K562 (cell line): ENCODE measurements around the gene LEAP2. TPM values are rescaled to one million over a fixed set of nuclear protein-coding genes. Genes with fewer than 3 reads are reported as not detected.
A peak's percentile ranks its signal among the peaks of the same experiment; 100 is the strongest.

Source experiments
- ATAC-seq: fragments of 200-7000 bp; cut with Tn5 transposase; 3 replicates; pipeline ENCODE4 v1.9.1; 2020; ENCODE audit warnings: moderate library complexity
- BruUV-seq: library from RNA; stranded (reverse); fragments of 400-500 nt; replicated peaks from 2 replicates; lab custom pipeline; 2021; lab: Mats Ljungman, UMichigan
- CTCF ChIA-PET: fragments of 300-600 bp; formaldehyde crosslinking; extraction: SDS; loops from one replicate; lab custom pipeline; 2021; ENCODE audit warnings: low intra/inter-chr PET ratio; lab: Yijun Ruan, JAX
- POLR2A ChIA-PET: fragments of 300-600, 350-650 bp; sonication (Branson Sonifier 250); formaldehyde crosslinking; extraction: SDS; loops from one replicate; lab custom pipeline; 2021; ENCODE audit warnings: antibody characterized with exemption, inconsistent platforms; lab: Yijun Ruan, JAX
- DNase-seq, 4 experiments: peaks; one replicate each; pipeline versions ENCODE4 v3.0.0 to v3.0.0-alpha.2; 2011 to 2018; ENCODE audit warnings: low spot score in 3 of 4, mixed read lengths in 3 of 4; ENCODE audit errors: extremely low read depth in 1 of 4
- FAIRE-seq: peaks from 2 replicates; lab custom pipeline; 2011; peaks lifted over from hg19 to GRCh38; lab: Jason Lieb, UNC
- H2AFZ ChIP-seq: 2 replicates; pipeline ENCODE4 v1.6.0; 2011; ENCODE audit warnings: low read depth, low read length, control low read depth, inconsistent platforms
- H3K27ac ChIP-seq: fragments of 200-600 bp; 3 replicates; pipeline ENCODE4 v1.8.0; 2011; ENCODE audit warnings: low read depth, mild to moderate bottlenecking, control low read depth, inconsistent platforms, low read length, moderate library complexity, mixed read lengths; ENCODE audit errors: extremely low read depth
- H3K27me3 ChIP-seq, 2 experiments: fragments of 300-600 bp in 1 of 2; 2 replicates in 1 of 2; 3 replicates in 1 of 2; pipeline versions ENCODE4 v1.6.0 to v1.8.0; 2011; ENCODE audit warnings: inconsistent platforms in 2 of 2, low read length in 2 of 2, mild to moderate bottlenecking in 1 of 2, mixed read lengths in 1 of 2, moderate library complexity in 1 of 2; ENCODE audit not compliant: control insufficient read depth in 2 of 2, insufficient read depth in 2 of 2
- H3K36me3 ChIP-seq: fragments of 300-600 bp; 3 replicates; pipeline ENCODE4 v1.8.0; 2011; ENCODE audit warnings: mild to moderate bottlenecking, low read length, inconsistent platforms; ENCODE audit not compliant: control insufficient read depth, insufficient read depth
- H3K4me1 ChIP-seq, 2 experiments: fragments of 200-600 bp in 1 of 2; replicated peaks in 1 of 2; 2 replicates in 1 of 2; 3 replicates in 1 of 2; pipeline versions ENCODE4 v1.5.1 to v1.8.0; 2011; ENCODE audit warnings: inconsistent platforms in 2 of 2, low read length in 2 of 2, mild to moderate bottlenecking in 1 of 2, mixed read lengths in 1 of 2, moderate library complexity in 1 of 2; ENCODE audit not compliant: control insufficient read depth in 2 of 2, insufficient read depth in 2 of 2
- H3K4me2 ChIP-seq: 2 replicates; pipeline ENCODE4 v1.6.1; 2011; ENCODE audit warnings: low read length, control low read depth, inconsistent platforms, mixed read lengths; ENCODE audit not compliant: insufficient read depth
- H3K4me3 ChIP-seq: fragments of 200-600 bp; sonication (generic), shearing (Covaris generic); 2 replicates; pipeline ENCODE4 v1.5.1; 2016; ENCODE audit warnings: control low read depth, inconsistent platforms
- H3K79me2 ChIP-seq: fragments of 200-600 bp; 3 replicates; pipeline ENCODE4 v1.8.0; 2011; ENCODE audit warnings: low read length, inconsistent platforms; ENCODE audit not compliant: control insufficient read depth, insufficient read depth
- H3K9ac ChIP-seq, 2 experiments: 2 replicates each; pipeline versions ENCODE4 v1.6.0 to v1.6.1; 2011; ENCODE audit warnings: low read depth in 2 of 2, low read length in 2 of 2, control low read depth in 1 of 2, inconsistent platforms in 1 of 2, mild to moderate bottlenecking in 1 of 2, mixed read lengths in 1 of 2; ENCODE audit not compliant: insufficient read depth in 1 of 2
- H3K9me1 ChIP-seq: one replicate; pipeline ENCODE4 v1.6.0; 2011; ENCODE audit warnings: inconsistent platforms, mild to moderate bottlenecking, low read length, moderate library complexity; ENCODE audit not compliant: control insufficient read depth, insufficient read depth
- H3K9me3 ChIP-seq: replicated peaks from 2 replicates; pipeline ENCODE4 v1.5.1; 2011; ENCODE audit warnings: low read depth, low read length, inconsistent platforms; ENCODE audit not compliant: control insufficient read depth, insufficient read depth
- H4K20me1 ChIP-seq: replicated peaks from 2 replicates; pipeline ENCODE4 v1.6.1; 2011; ENCODE audit warnings: low read length, inconsistent platforms, mixed read lengths; ENCODE audit not compliant: control insufficient read depth, insufficient read depth
- EGR1 ChIP-seq: fragments of 450-650 bp; conservative IDR thresholded peaks from 2 replicates; pipeline ENCODE4 v1.6.1; 2017; ENCODE audit warnings: mild to moderate bottlenecking
- HDAC3 ChIP-seq: fragments of 450-650 bp; IDR thresholded peaks from 2 replicates; pipeline ENCODE4 v1.6.1; 2018; ENCODE audit warnings: borderline replicate concordance, mild to moderate bottlenecking, moderate library complexity; ENCODE audit not compliant: partially characterized antibody
- MTF1 ChIP-seq: fragments of 250-450 bp; sonication (Bioruptor Pico); IDR thresholded peaks from 2 replicates; pipeline ENCODE4 v1.9.0; 2021; ENCODE audit warnings: moderate library complexity, mild to moderate bottlenecking, inconsistent platforms, borderline replicate concordance
- NFIC ChIP-seq: fragments of 450-650 bp; IDR thresholded peaks from 2 replicates; pipeline ENCODE4 v1.6.1; 2017; ENCODE audit warnings: mild to moderate bottlenecking, inconsistent platforms
- RCOR1 ChIP-seq, 2 experiments: IDR thresholded peaks; 2 replicates each; pipeline ENCODE4 v1.6.1; 2012; ENCODE audit warnings: low read depth in 2 of 2, low read length in 2 of 2, borderline replicate concordance in 1 of 2, improper control_type of control experiment in 1 of 2
- ZNF133 ChIP-seq: fragments of 250-450 bp; sonication (Bioruptor Pico); IDR thresholded peaks from 2 replicates; pipeline ENCODE4 v1.4.0; 2020; ENCODE audit warnings: mild to moderate bottlenecking
- ZNF408 ChIP-seq: fragments of 250-450 bp; sonication (Bioruptor Pico); IDR thresholded peaks from 2 replicates; pipeline ENCODE4 v1.4.0; 2020; ENCODE audit warnings: low read depth, mild to moderate bottlenecking, moderate library complexity
- WGBS: fragments of 100-300 bp; shearing (Covaris generic); methylation state at CpG from one replicate; pipeline ENCODE4 v1.1.6; 2016; ENCODE audit warnings: low coverage, mixed read lengths; ENCODE audit not compliant: insufficient coverage; ENCODE audit errors: missing lambda C conversion rate; 5-methylcytosine and 5-hydroxymethylcytosine counted together
- in situ Hi-C: fragments of 300-500 bp; cut with MboI; formaldehyde crosslinking; loops from 4 replicates; pipeline ENCODE4 v1.15.0; 2018; ENCODE audit warnings: inconsistent platforms, mixed read lengths
- intact Hi-C: fragments of 100-400 bp; cut with micrococcal nuclease; formaldehyde crosslinking; loops from 2 replicates; pipeline ENCODE4 v1.14.2; 2022
- polyA plus RNA-seq, 8 experiments: library from polyadenylated mRNA; depleted of rRNA in 4 of 8; stranded (reverse) in 5 of 8; unstranded in 3 of 8; fragments of >200 nt; fragmentation: Nextera tagmentation in 2 of 8; fragmentation: Illumina TruSeq in 1 of 8; extraction: Ambion mirVana in 2 of 8; extraction: Trizol in 1 of 8; gene quantifications; 2 replicates each; pipeline versions ENCODE4 v1.2.1 to v1.2.3, GENCODE V29; 2011 to 2014; ENCODE audit warnings: inconsistent platforms in 1 of 8, missing spikeins in 1 of 8
- total RNA-seq, 7 experiments: library from RNA; depleted of rRNA in 6 of 7; stranded (reverse); fragments of >200 nt in 6 of 7; fragmentation: Illumina TruSeq in 2 of 7; extraction: Trizol in 2 of 7; gene quantifications; 2 replicates each; pipeline versions ENCODE4 v1.2.1 to v1.2.3, GENCODE V29; 2011 to 2021; ENCODE audit warnings: low replicate concordance in 1 of 7
- TF ChIP-seq, protein P1 (sequence below): sonication (generic); formaldehyde crosslinking; IDR thresholded peaks from 2 replicates; pipeline ENCODE4 v1.8.1; 2023; ENCODE audit warnings: missing genetic modification reagents, mild to moderate bottlenecking, borderline replicate concordance

Gene LEAP2
- total and polyA plus RNA-seq, 9 of the 15 experiments (the other 6 are each of a cell fraction or from before 2014, with no cell fraction given): 1.1 to 5.6 (median 2.5) TPM

DNA sequence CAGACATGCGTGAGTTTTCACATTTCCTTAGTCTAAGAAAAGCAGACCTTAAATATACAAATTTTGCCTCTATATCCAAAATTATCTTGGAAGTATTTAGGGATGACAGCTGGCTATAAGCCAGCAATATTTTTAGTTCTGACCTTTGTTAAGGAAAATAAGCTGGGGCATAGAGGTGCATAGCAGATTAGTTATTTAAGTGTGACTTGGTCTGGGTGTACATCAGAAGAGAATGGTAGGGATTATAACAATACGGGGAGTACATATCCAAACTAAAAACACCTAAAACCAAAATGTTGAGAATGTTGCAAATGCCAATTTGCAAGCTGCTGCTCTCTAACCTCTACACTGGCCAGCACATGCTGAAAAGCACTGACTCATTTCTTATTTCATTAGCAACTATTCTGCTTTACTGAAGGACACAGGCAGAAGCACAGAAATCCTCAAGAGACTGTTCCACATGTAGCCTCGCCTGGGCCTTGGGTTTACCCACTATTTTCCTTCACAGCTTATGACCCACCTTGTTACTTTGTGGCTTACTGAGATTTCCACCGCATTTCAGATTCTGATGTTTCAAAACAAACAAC, 22.3 kb downstream of the LEAP2 start:
- Histone ChIP-seq H3K27me3 (no peaks in the 10 kb centered on the region), H3K4me3 (no peak overlapping the region), H2AFZ (no peak overlapping the region), H3K79me2 (no peaks in the 10 kb centered on the region), H3K9me3 (no peaks in the 10 kb centered on the region), H3K4me1 (no peaks in the 10 kb centered on the region), H3K9me1 (no peaks in the 10 kb centered on the region), H3K27ac (no peak overlapping the region), H3K4me2 (no peak overlapping the region), H3K36me3 (peaks cover 83% of the 10 kb centered on the region), H4K20me1 (no peaks in the 10 kb centered on the region), H3K9ac (no peak overlapping the region)
- BruUV-seq: no TSS peak
- in situ Hi-C loops: no loop called here
- intact Hi-C loops: no loop called here
- FAIRE-seq (no peak), ATAC-seq (no peak), DNase-seq (no peak)
- ChIA-PET CTCF (no interaction called here), POLR2A (interaction anchor here (0.7 to 1.8 kb wide), 4 partner anchors 8 to 76 kb away, joined by 3 to 5 read pairs (median 4); no protein-coding TSS in a partner anchor)
- peak; percentile 32; the same call in 1 of the 2 replicates for TF ChIP-seq NFIC
- no peak for TF ChIP-seq RCOR1 (IDR thresholded peaks at IDR 0.05; ENCODE audit: borderline replicate concordance in 1 of 2, low read depth in 2 of 2, low read length in 2 of 2)
- no peak for TF ChIP-seq ZNF133 (CRISPR knock-in tag)
- WGBS: 89% methylated on average over 4 of the region's 4 CpGs

DNA sequence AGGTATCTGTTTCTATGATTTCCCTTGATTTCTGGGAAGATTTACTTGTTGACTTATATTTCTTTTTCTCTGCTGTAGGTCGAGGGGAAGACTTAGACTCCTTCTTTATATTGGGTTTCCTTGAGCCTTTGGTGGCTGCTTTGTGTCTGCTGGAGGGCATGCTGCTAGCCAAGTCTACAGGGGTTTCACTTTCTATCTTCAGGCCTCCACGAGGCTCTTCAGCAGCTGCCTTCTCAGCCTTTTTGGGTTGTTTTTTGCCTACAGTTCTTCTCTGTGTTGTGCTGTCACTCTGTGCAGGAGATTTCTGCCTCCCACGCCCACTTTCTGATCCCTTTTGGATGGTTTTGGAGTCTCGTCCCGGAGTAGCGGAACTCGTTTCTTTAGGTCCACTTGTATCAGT, 23.2 kb downstream of the LEAP2 start:
- H3K79me2 ChIP-seq: no peaks in the 10 kb centered on the region
- ATAC-seq (no peak), FAIRE-seq (no peak), DNase-seq (no peak)
- no peak overlapping the region for H3K9ac ChIP-seq
- H3K9me3 ChIP-seq: no peaks in the 10 kb centered on the region
- H3K9me1 ChIP-seq: no peaks in the 10 kb centered on the region
- ChIA-PET POLR2A (interaction anchor here (0.6 to 0.7 kb wide), 2 partner anchors 40 to 65 kb away, joined by 3 read pairs; no protein-coding TSS in a partner anchor), CTCF (no interaction called here)
- TSS peak; percentile 13 for BruUV-seq
- in situ Hi-C loops (no loop called here), intact Hi-C loops (no loop called here)
- no peak overlapping the region for H3K27ac ChIP-seq
- H3K27me3 ChIP-seq: no peaks in the 10 kb centered on the region
- WGBS: 91% methylated on average over 7 of the region's 7 CpGs
- H3K4me3 ChIP-seq: no peak overlapping the region
- H4K20me1 ChIP-seq: no peaks in the 10 kb centered on the region
- no peak overlapping the region for H2AFZ ChIP-seq
- H3K4me1 ChIP-seq: no peaks in the 10 kb centered on the region
- H3K36me3 ChIP-seq: peaks cover 82% of the 10 kb centered on the region
- no peak for TF ChIP-seq ZNF408 (CRISPR knock-in tag)
- TF ChIP-seq EGR1: no peak
- no peak for TF ChIP-seq HDAC3
- no peak for TF ChIP-seq MTF1 (CRISPR knock-in tag)
- TF ChIP-seq, protein P1, sequence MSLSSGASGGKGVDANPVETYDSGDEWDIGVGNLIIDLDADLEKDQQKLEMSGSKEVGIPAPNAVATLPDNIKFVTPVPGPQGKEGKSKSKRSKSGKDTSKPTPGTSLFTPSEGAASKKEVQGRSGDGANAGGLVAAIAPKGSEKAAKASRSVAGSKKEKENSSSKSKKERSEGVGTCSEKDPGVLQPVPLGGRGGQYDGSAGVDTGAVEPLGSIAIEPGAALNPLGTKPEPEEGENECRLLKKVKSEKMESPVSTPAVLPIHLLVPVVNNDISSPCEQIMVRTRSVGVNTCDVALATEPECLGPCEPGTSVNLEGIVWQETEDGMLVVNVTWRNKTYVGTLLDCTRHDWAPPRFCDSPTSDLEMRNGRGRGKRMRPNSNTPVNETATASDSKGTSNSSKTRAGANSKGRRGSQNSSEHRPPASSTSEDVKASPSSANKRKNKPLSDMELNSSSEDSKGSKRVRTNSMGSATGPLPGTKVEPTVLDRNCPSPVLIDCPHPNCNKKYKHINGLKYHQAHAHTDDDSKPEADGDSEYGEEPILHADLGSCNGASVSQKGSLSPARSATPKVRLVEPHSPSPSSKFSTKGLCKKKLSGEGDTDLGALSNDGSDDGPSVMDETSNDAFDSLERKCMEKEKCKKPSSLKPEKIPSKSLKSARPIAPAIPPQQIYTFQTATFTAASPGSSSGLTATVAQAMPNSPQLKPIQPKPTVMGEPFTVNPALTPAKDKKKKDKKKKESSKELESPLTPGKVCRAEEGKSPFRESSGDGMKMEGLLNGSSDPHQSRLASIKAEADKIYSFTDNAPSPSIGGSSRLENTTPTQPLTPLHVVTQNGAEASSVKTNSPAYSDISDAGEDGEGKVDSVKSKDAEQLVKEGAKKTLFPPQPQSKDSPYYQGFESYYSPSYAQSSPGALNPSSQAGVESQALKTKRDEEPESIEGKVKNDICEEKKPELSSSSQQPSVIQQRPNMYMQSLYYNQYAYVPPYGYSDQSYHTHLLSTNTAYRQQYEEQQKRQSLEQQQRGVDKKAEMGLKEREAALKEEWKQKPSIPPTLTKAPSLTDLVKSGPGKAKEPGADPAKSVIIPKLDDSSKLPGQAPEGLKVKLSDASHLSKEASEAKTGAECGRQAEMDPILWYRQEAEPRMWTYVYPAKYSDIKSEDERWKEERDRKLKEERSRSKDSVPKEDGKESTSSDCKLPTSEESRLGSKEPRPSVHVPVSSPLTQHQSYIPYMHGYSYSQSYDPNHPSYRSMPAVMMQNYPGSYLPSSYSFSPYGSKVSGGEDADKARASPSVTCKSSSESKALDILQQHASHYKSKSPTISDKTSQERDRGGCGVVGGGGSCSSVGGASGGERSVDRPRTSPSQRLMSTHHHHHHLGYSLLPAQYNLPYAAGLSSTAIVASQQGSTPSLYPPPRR (CRISPR knock-in tag): no peak
- H3K4me2 ChIP-seq: no peak overlapping the region
